ENCODE measurements around the gene SGCE.

The SGCE gene

GRCh38 chr7:94654783-94655125 lies 1.2 kb downstream of the SGCE start:
- in situ Hi-C loops (cut with MboI; ENCODE audit: low pct_unique_long_range_greater_than_20kb, low sequenced_read_pairs, unreplicated experiment) = no loop called here
- DNase-seq (ENCODE audit: low spot score) = no peak
- TF ChIP-seq CTCF (IDR thresholded peaks at IDR 0.05; ENCODE audit: extremely low read depth, insufficient read depth, missing control alignments) = no peak

- no peak for TF ChIP-seq CTCF (IDR thresholded peaks at IDR 0.05; ENCODE audit: extremely low read depth, insufficient read depth, missing control alignments)
- in situ Hi-C loops (cut with MboI; ENCODE audit: low pct_unique_long_range_greater_than_20kb, low sequenced_read_pairs, unreplicated experiment) = no loop called here
Measured at GRCh38 chr7:94650147-94651051, 5.5 kb downstream of the SGCE start.

GRCh38 chr7:94649450-94649849 lies 6.5 kb downstream of the SGCE start:
- in situ Hi-C loops (cut with MboI; ENCODE audit: low pct_unique_long_range_greater_than_20kb, low sequenced_read_pairs, unreplicated experiment) = no loop called here
- no peak for DNase-seq (ENCODE audit: low spot score)
- no peak for TF ChIP-seq CTCF (IDR thresholded peaks at IDR 0.05; ENCODE audit: extremely low read depth, insufficient read depth, missing control alignments)

More at GRCh38 chr7:94650147-94651051, 5.5 kb downstream of the SGCE start:
- no peak for DNase-seq (ENCODE audit: low spot score)

GRCh38 chr7:94648731-94649130 lies 7.2 kb downstream of the SGCE start:
- in situ Hi-C loops (cut with MboI; ENCODE audit: low pct_unique_long_range_greater_than_20kb, low sequenced_read_pairs, unreplicated experiment) = no loop called here
- no peak for TF ChIP-seq CTCF (IDR thresholded peaks at IDR 0.05; ENCODE audit: extremely low read depth, insufficient read depth, missing control alignments)
- no peak for DNase-seq (ENCODE audit: low spot score)

GRCh38 chr7:94647295-94647694 lies 8.6 kb downstream of the SGCE start:
- in situ Hi-C loops (cut with MboI; ENCODE audit: low pct_unique_long_range_greater_than_20kb, low sequenced_read_pairs, unreplicated experiment) = no loop called here
- TF ChIP-seq CTCF (IDR thresholded peaks at IDR 0.05; ENCODE audit: extremely low read depth, insufficient read depth, missing control alignments) = no peak
- no peak for DNase-seq (ENCODE audit: low spot score)

- in situ Hi-C loops (cut with MboI; ENCODE audit: low pct_unique_long_range_greater_than_20kb, low sequenced_read_pairs, unreplicated experiment) = no loop called here
- TF ChIP-seq CTCF (IDR thresholded peaks at IDR 0.05; ENCODE audit: extremely low read depth, insufficient read depth, missing control alignments) = no peak
- DNase-seq (ENCODE audit: low spot score) = no peak
Measured at GRCh38 chr7:94643771-94644545, 12.0 kb downstream of the SGCE start.
